ENCODE results near the gene HEXB.

Gene HEXB

GRCh38 chr5:74684900-74685851, at the start of gene HEXB:
TSS of gene HEXB (plus strand) at chr5:74685233. CDS start at chr5:74685261, 28 bp downstream.
- peak; percentile 47 for DNase-seq

- DNase-seq: no peak
Observed at GRCh38 chr5:74636149-74636548, 48.9 kb upstream of the HEXB start.

GRCh38 chr5:74636552-74636951, 48.5 kb upstream of the HEXB start:
- DNase-seq: no peak

GRCh38 chr5:74638544-74638969, 46.5 kb upstream of the HEXB start:
- no peak for DNase-seq

- DNase-seq: no peak
Observed at GRCh38 chr5:74638970-74639806, 45.8 kb upstream of the HEXB start.

GRCh38 chr5:74639807-74640449, 45.1 kb upstream of the HEXB start:
- DNase-seq: no peak

- DNase-seq: peak; percentile 52
Observed at GRCh38 chr5:74640450-74640953, 44.5 kb upstream of the HEXB start, which contains the start of gene ENC1. TSS of gene ENC1 (minus strand) at chr5:74640728. CDS start at chr5:74636485, 4,243 bp downstream.

GRCh38 chr5:74640954-74641734, 43.9 kb upstream of the HEXB start:
- peak; percentile 55 for DNase-seq

GRCh38 chr5:74641735-74642542, 43.1 kb upstream of the HEXB start:
- peak; percentile 16 for DNase-seq

GRCh38 chr5:74642543-74642863, 42.5 kb upstream of the HEXB start:
- no peak for DNase-seq

- DNase-seq: no peak
Observed at GRCh38 chr5:74643111-74643562, 41.9 kb upstream of the HEXB start.

- DNase-seq: peak; percentile 86
Observed at GRCh38 chr5:74647096-74647495, 37.9 kb upstream of the HEXB start.

- DNase-seq: peak; percentile 16
Observed at GRCh38 chr5:74648835-74649293, 36.2 kb upstream of the HEXB start.

GRCh38 chr5:74649421-74649973, 35.5 kb upstream of the HEXB start:
- no peak for DNase-seq

GRCh38 chr5:74651710-74652109, 33.3 kb upstream of the HEXB start:
- no peak for DNase-seq

GRCh38 chr5:74652576-74652975, 32.5 kb upstream of the HEXB start:
- DNase-seq: no peak

- DNase-seq: no peak
Observed at GRCh38 chr5:74653991-74654390, 31.0 kb upstream of the HEXB start.

GRCh38 chr5:74655206-74655605, 29.8 kb upstream of the HEXB start:
- DNase-seq: no peak

- DNase-seq: no peak
Observed at GRCh38 chr5:74655716-74656115, 29.3 kb upstream of the HEXB start.

GRCh38 chr5:74657165-74657564, 27.9 kb upstream of the HEXB start:
- no peak for DNase-seq

- DNase-seq: no peak
Observed at GRCh38 chr5:74659172-74659571, 25.9 kb upstream of the HEXB start.

All from DMS79 (cell line).